ENCODE data around the gene ZNF638. TPM values are rescaled to one million over a fixed set of nuclear protein-coding genes. Genes with fewer than 3 reads are reported as not detected.

The ZNF638 gene
- total RNA-seq, 1 experiment from 2014 or later = 108 TPM

GRCh38 chr2:71402427-71402826 is 70.8 kb downstream of the ZNF638 start:
- no peaks in the 10 kb centered on the region for H3K27me3 ChIP-seq (ENCODE audit: insufficient read depth, low read length)
- no peaks in the 10 kb centered on the region for H3K9me3 ChIP-seq (ENCODE audit: control insufficient read depth in 1 of 2, insufficient read depth in 1 of 2, low read depth in 1 of 2, low read length in 2 of 2)
- H3K4me2 ChIP-seq (ENCODE audit: low read length) = no peak overlapping the region
- H4K20me1 ChIP-seq (ENCODE audit: insufficient read depth) = no peaks in the 10 kb centered on the region
- H3K27ac ChIP-seq (ENCODE audit: low read depth, low read length) = no peak overlapping the region
- no peak overlapping the region for H2AFZ ChIP-seq (ENCODE audit: low read depth, low read length, poor library complexity, severe bottlenecking)
- H3K79me2 ChIP-seq (ENCODE audit: insufficient read depth, low read length) = no peaks in the 10 kb centered on the region
- H3K4me3 ChIP-seq (replicated peaks in 1 of 2; ENCODE audit: low read depth in 1 of 2, low read length in 2 of 2) = no peak overlapping the region
- RAD21 ChIA-PET (ENCODE audit: low non-redundant PET in 1 of 2, low total read pairs in 2 of 2, uncharacterized antibody in 2 of 2, unreplicated experiment in 2 of 2) = no interaction called here
- no peaks in the 10 kb centered on the region for H3K4me1 ChIP-seq (ENCODE audit: control insufficient read depth in 1 of 2, insufficient read depth in 2 of 2, low read length in 2 of 2)
- intact Hi-C loops (cut with micrococcal nuclease) = no loop called here
- POLR2A ChIA-PET = no interaction called here
- H3K9ac ChIP-seq (ENCODE audit: low read length) = no peak overlapping the region
- peaks cover 39 to 60% of the 10 kb centered on the region in 2 experiments for H3K36me3 ChIP-seq (ENCODE audit: control insufficient read depth in 1 of 2, insufficient read depth in 2 of 2, low read length in 2 of 2)
- no peak for ATAC-seq
- CTCF ChIA-PET = interaction anchor here (1.1 kb wide), 1 partner anchor 71 kb away, joined by 3 read pairs; the partner anchor contains the start of gene ZNF638
- TF ChIP-seq ATF3 (IDR thresholded peaks at IDR 0.05) = no peak
- TF ChIP-seq MAX (IDR thresholded peaks at IDR 0.05) = no peak
- TF ChIP-seq REST (IDR thresholded peaks at IDR 0.05; ENCODE audit: low read depth) = no peak
- no peak for TF ChIP-seq TCF7L2 (IDR thresholded peaks at IDR 0.05; ENCODE audit: borderline replicate concordance, extremely low read depth, insufficient read depth, insufficient read length)
- TF ChIP-seq SRF (IDR thresholded peaks at IDR 0.05; ENCODE audit: low read depth) = no peak
- TF ChIP-seq ZFX (IDR thresholded peaks at IDR 0.05) = no peak
- TF ChIP-seq CBX3 (IDR thresholded peaks at IDR 0.05; ENCODE audit: low read depth) = no peak
- TF ChIP-seq CTCF (IDR thresholded peaks at IDR 0.05 in 2 of 3, conservative IDR thresholded peaks at IDR 0.05 in 1 of 3; ENCODE audit: borderline replicate concordance in 1 of 3, insufficient read depth in 1 of 3, low read depth in 2 of 3, low read length in 2 of 3) = no peak
- no peak for TF ChIP-seq SIN3A (IDR thresholded peaks at IDR 0.05; ENCODE audit: low read depth)
- no peak for TF ChIP-seq EZH2phosphoT487 (IDR thresholded peaks at IDR 0.05; ENCODE audit: borderline replicate concordance)
- TF ChIP-seq ELF1 (IDR thresholded peaks at IDR 0.05; ENCODE audit: borderline replicate concordance, low read depth) = no peak
- TF ChIP-seq ZNF274 (IDR thresholded peaks at IDR 0.05; ENCODE audit: low read depth, low read length) = no peak
- TF ChIP-seq FOSL1 (IDR thresholded peaks at IDR 0.05; ENCODE audit: low read depth) = no peak
- no peak for TF ChIP-seq POLR2A (IDR thresholded peaks at IDR 0.05; ENCODE audit: borderline replicate concordance, extremely low read depth, insufficient read depth, insufficient read length)
- no peak for TF ChIP-seq EZH2 (IDR thresholded peaks at IDR 0.05)
- TF ChIP-seq POLR2AphosphoS5 (IDR thresholded peaks at IDR 0.05; ENCODE audit: low read depth, low read length) = no peak
- no peaks in the 10 kb centered on the region for H3K9me2 ChIP-seq (ENCODE audit: insufficient read depth)
- DNase-seq (ENCODE audit: low read depth, low spot score) = no peak
- BruUV-seq (replicated peaks) = no TSS peak
